HG03196 (cell line): ENCODE measurements around the gene EPB41L1.
"Not testable (repeated sequence)": the region's sequence is repeated elsewhere in the genome, so short reads cannot be mapped to it uniquely, and the experiment has no call there.

Experiments
- ATAC-seq: cut with Tn5 transposase; IDR thresholded peaks from one replicate; pipeline ENCODE4 v1.9.1; 2021; ENCODE audit not compliant: unreplicated experiment

EPB41L1 gene

GRCh38 chr20:36125097-36125496, 29.4 kb upstream of the EPB41L1 start:
- ATAC-seq = no peak

GRCh38 chr20:36126836-36127527, 27.6 kb upstream of the EPB41L1 start:
- no peak for ATAC-seq

- ATAC-seq = no peak
Measured at GRCh38 chr20:36128463-36129159, 25.9 kb upstream of the EPB41L1 start.

- ATAC-seq = no peak
Measured at GRCh38 chr20:36129160-36129543, 25.4 kb upstream of the EPB41L1 start.

- no peak for ATAC-seq
Measured at GRCh38 chr20:36130390-36130789, 24.1 kb upstream of the EPB41L1 start.

GRCh38 chr20:36132802-36133211, 21.7 kb upstream of the EPB41L1 start:
- ATAC-seq = no peak

GRCh38 chr20:36133821-36134220, 20.7 kb upstream of the EPB41L1 start:
- no peak for ATAC-seq

- ATAC-seq = no peak
Measured at GRCh38 chr20:36135159-36135558, 19.4 kb upstream of the EPB41L1 start.

- no peak for ATAC-seq
Measured at GRCh38 chr20:36135821-36136220, 18.7 kb upstream of the EPB41L1 start.

GRCh38 chr20:36137313-36137712, 17.2 kb upstream of the EPB41L1 start:
- ATAC-seq = not testable (repeated sequence)

GRCh38 chr20:36141310-36141709, 13.2 kb upstream of the EPB41L1 start:
- no peak for ATAC-seq

- no peak for ATAC-seq
Measured at GRCh38 chr20:36144336-36144735, 10.2 kb upstream of the EPB41L1 start.

- no peak for ATAC-seq
Measured at GRCh38 chr20:36145877-36146707, 8.4 kb upstream of the EPB41L1 start.

GRCh38 chr20:36147690-36148089, 6.8 kb upstream of the EPB41L1 start:
- no peak for ATAC-seq

GRCh38 chr20:36148439-36148838, 6.1 kb upstream of the EPB41L1 start:
- ATAC-seq = no peak

GRCh38 chr20:36149012-36149411, 5.5 kb upstream of the EPB41L1 start:
- ATAC-seq = no peak

GRCh38 chr20:36149469-36149868, 5.1 kb upstream of the EPB41L1 start:
- no peak for ATAC-seq

- ATAC-seq = no peak
Measured at GRCh38 chr20:36150489-36150846, 4.1 kb upstream of the EPB41L1 start.

GRCh38 chr20:36150847-36151539, 3.5 kb upstream of the EPB41L1 start:
- ATAC-seq = no peak

- ATAC-seq = no peak
Measured at GRCh38 chr20:36152261-36152660, 2.3 kb upstream of the EPB41L1 start.

GRCh38 chr20:36153204-36153603, 1.3 kb upstream of the EPB41L1 start:
- no peak for ATAC-seq
